ENCODE results near the gene KRR1. TPM values are rescaled to one million over a fixed set of nuclear protein-coding genes. Genes with fewer than 3 reads are reported as not detected.
"Not testable (repeated sequence)": the region's sequence is repeated elsewhere in the genome, so short reads cannot be mapped to it uniquely, and the experiment has no call there.

The KRR1 gene
- total RNA-seq, 1 donor from 2014 or later, result 29.7 TPM

DNA sequence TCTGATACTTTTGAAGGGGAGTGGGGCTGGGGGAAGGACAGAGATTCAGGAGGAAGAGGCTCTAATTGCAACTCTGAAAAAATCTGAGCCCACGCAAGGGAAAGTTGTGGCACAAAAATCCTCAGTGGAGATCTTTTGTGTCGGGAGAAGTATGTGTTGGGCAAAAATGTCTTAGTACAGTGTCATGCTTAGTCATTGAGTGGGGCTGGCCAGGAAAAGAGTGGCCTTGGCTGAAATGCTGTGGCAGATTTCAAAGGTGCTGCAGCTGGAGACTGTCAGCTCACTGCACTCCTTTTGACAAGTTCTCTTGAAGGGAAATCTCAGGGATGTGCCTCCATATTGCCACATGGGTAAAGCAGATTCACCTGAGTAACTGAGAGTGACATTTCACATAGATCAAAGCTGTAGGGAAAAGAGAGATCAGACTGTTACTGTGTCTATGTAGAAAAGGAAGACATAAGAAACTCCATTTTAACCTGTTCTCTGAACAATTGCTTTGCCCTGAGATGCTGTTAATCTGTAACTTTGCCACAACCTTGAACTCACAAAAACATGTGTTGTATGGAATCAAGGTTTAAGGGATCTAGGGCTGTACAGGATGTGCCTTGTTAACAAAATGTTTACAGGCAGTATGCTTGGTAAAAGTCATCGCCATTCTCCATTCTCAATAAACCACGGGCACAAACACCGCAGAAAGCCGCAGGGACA lies 66.8 kb downstream of the KRR1 start:
- ATAC-seq (peak; percentile 51), DNase-seq (no peak)
- intact Hi-C loops (cut with micrococcal nuclease), result no loop called here

DNA sequence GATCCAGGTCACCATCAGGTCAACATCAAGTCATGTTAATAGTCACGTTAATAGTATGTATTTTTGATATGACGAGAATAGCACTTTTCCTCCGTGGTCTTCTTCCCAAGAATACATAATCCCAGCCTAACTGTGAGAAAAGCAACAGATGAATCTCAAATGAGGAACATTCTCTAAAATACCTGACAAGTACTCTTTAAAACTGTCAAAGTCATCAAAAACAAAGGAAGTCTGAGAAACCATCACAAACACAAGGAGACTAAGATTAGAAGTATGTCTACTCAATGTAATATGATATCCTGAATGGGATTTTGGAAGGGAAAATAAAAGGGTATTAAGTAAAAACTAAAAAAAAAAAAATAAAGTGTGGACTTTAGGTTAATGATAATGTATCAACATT lies 67.7 kb downstream of the KRR1 start:
- ATAC-seq (no peak), DNase-seq (no peak)
- intact Hi-C loops (cut with micrococcal nuclease), result no loop called here

DNA sequence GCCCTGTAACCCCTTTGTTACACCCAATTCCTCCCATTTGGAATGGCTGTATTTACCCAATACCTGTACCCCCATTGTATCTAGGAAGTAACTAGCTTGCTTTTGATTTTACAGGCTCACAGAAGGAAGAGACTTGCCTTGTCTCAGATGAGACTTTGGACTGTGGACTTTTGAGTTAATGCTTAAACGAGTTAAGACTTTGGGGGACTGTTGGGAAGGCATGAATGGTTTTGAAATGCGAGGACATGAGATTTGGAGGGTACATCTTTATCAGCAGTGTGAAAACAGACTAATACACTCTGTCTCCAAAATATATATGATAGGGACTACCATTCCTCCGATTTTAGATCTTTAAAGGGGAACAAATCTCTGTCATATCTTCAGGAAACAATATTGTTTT lies 69.0 kb downstream of the KRR1 start:
- intact Hi-C loops (cut with micrococcal nuclease); ATAC-seq; DNase-seq: not testable (repeated sequence)

DNA sequence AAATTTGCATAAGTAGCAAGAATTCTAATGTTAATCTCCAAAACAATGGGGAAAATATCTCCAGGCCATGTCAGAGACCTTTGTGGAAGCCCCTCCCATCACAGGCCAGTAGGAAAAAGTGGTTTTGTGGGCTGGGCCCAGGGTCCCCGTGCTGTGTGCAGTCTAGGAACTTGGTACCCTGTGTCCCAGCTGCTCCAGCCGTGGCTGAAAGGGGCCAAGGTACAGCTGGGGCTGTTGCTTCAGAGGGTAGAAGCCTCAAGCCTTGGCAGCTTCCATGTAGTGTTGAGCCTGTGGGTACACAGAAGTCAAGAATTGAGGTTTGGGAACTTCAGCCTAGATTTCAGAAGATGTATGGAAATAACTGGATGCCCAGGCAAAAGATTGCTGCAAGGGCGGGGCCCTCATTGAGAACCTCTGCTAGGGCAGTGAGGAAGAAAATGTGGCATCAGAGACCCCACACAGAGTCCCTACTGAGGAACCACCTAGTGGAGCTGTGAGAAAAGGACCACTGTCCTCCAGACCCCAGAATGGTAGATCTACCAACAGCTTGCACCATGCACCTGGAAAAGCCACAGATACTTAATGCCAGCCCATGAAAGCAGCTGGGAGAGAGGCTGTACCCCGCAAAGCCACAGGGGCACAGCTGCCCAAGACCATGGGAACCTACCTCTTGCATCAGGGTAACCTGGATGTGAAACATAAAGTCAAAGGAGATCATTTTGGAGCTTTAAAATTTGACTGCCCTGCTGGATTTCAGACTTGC lies 69.5 kb downstream of the KRR1 start:
- ATAC-seq; DNase-seq; intact Hi-C loops (cut with micrococcal nuclease): not testable (repeated sequence)

Other genes starting within 250 kb of the KRR1 start
- gene CAPS2, start 181.3 kb downstream of the KRR1 start, total RNA-seq, result 12.5 TPM
- not detected for gene GLIPR1L1, start 176.9 kb downstream of the KRR1 start, total RNA-seq
- 1.3 TPM for gene GLIPR1L2, start 120.5 kb downstream of the KRR1 start, total RNA-seq
- gene GLIPR1, start 30.9 kb downstream of the KRR1 start, total RNA-seq, result 8.8 TPM

Measured in left ventricle myocardium superior (tissue), 1 donor.